Stomach (tissue), 9 donors: ENCODE results near the gene GFAP. TPM values are rescaled to one million over a fixed set of nuclear protein-coding genes. Genes with fewer than 3 reads are reported as not detected.
A peak's percentile ranks its signal among the peaks of the same experiment; 100 is the strongest.

Experiments
- DNase-seq, 2 donors: peaks; one replicate each; pipeline versions ENCODE4 v3.0.0 to v3.0.0-alpha.2; 2013 to 2019
- H3K27ac ChIP-seq, 5 donors: fragments of 200-600 bp in 4 of 5; sonication (generic) in 4 of 5; one replicate each; pipeline ENCODE4 v1.5.1; 2013 to 2019; ENCODE audit warnings: mild to moderate bottlenecking in 1 of 5, moderate library complexity in 1 of 5
- H3K27me3 ChIP-seq, 3 donors: fragments of 200-600 bp; sonication (generic); one replicate each; pipeline ENCODE4 v1.5.1; 2017 to 2019; ENCODE audit warnings: mixed run types in 1 of 3
- H3K36me3 ChIP-seq, 4 donors: fragments of 200-600 bp; sonication (generic); 1 replicate in 3 of 4; 2 replicates in 1 of 4; pipeline ENCODE4 v1.5.1; 2016 to 2019
- H3K4me1 ChIP-seq, 4 donors: fragments of 200-600 bp; sonication (generic); one replicate each; pipeline ENCODE4 v1.5.1; 2016 to 2019
- H3K4me3 ChIP-seq, 4 donors: fragments of 200-600 bp; sonication (generic) in 3 of 4; one replicate each; pipeline ENCODE4 v1.5.1; 2016 to 2019; ENCODE audit warnings: mild to moderate bottlenecking in 1 of 4
- H3K9me3 ChIP-seq, 4 donors: fragments of 200-600 bp; sonication (generic); one replicate each; pipeline ENCODE4 v1.5.1; 2016 to 2019
- EP300 ChIP-seq: sonication (generic); formaldehyde crosslinking; IDR thresholded peaks from one replicate; pipeline ENCODE4 v1.6.1; 2017; ENCODE audit warnings: antibody characterized with exemption
- POLR2A ChIP-seq, 4 donors: fragments of 450-650 bp; IDR thresholded peaks; one replicate each; pipeline ENCODE4 v1.6.1; 2016; ENCODE audit warnings: antibody characterized with exemption in 4 of 4, control low read depth in 2 of 4, mild to moderate bottlenecking in 1 of 4, moderate library complexity in 1 of 4
- POLR2AphosphoS5 ChIP-seq, 3 donors: sonication (generic); formaldehyde crosslinking; IDR thresholded peaks; one replicate each; pipeline ENCODE4 v1.6.1; 2016; ENCODE audit warnings: antibody characterized with exemption in 3 of 3
- WGBS, 5 donors: extraction: QIAGEN DNeasy Blood & Tissue Kit in 3 of 5; methylation state at CpG; one replicate each; pipeline versions ENCODE4 v1.1.5 to v1.1.7; 2013 to 2018; 5-methylcytosine and 5-hydroxymethylcytosine counted together
- intact Hi-C: fragments of 100-400 bp; cut with DNase I; formaldehyde crosslinking; loops from one replicate; pipeline ENCODE4 v1.15.1; 2023; ENCODE audit warnings: low total_unique reads
- polyA plus RNA-seq, 3 donors: library from polyadenylated mRNA; stranded (reverse); fragments of 200-250 nt; gene quantifications; one replicate each; pipeline ENCODE4 v1.2.3, GENCODE V29; 2013
- total RNA-seq, 5 donors: library from RNA; depleted of rRNA; stranded (reverse); fragments of >200 nt; gene quantifications; one replicate each; pipeline versions ENCODE4 v1.1.0 to v1.2.3, GENCODE V29; 2014 to 2016
- TF ChIP-seq, protein P1 (sequence below), 7 experiments: fragments of 450-650 bp in 4 of 7; fragments of 200-600 bp in 3 of 7; sonication (generic) in 3 of 7; IDR thresholded peaks; one replicate each; pipeline ENCODE4 v1.5.1; 2016 to 2019; ENCODE audit warnings: antibody characterized with exemption in 7 of 7, control low read depth in 2 of 7, mild to moderate bottlenecking in 1 of 7
- donor health status: healthy with polysubstance abuse.
- donor health status: Bipolar disorder and iron deficiency.
- donor health status: healthy.

GFAP gene
- total and polyA plus RNA-seq, 8 donors = 0.15 to 9.7 (median 0.80) TPM; not detected in 4

DNA sequence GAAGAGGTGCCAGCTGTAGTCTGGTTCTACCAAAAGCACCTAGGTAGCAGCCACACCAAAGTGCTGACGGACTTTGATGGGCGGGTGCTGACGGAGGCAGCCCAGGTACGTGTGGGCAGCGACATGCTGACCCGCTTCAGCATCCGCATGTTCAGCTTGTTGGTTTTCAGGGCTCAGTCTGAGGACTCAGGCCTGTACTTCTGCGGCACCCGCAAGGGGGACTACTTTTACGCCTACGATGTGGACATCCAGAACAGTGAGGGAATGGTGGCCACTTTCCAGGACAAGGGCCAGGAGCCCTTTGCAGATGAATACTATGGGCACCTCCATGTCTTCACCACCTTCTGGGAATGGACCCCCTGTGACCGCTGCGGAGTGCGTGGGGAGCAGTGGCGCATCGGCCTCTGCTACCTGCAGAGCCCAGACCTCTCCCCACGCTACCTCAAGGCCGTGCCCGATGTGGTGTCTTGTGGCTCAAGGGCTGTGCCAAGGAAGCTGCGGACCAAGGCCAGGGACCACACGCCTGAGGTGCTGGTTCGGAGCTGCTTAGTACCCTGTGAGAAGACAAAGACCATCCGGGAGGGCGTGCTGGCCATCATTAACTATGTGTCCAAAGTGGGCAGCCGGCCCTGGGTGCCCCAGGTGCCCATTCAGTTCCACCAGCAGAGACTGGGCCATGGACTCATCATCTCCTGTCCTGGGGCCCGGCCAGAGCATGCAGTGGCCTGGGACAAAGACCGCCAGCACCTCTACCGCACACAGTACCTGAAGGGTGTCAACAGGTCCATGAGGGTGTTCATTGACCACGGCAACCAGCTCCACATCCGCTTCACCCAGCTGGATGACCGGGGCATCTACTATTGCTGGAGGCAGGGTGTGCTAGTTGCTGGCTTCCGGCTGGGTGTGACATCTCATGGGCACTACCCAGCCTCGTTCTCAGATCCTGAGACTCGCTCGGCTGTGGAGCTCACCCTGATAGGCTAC, 11.0 kb downstream of the GFAP start:
- no peak for DNase-seq
- no peaks in the 10 kb centered on the region for H3K27me3 ChIP-seq
- WGBS, 5 donors = 88 to 95% (median 94%) methylated on average over 30 to 35 of the region's 35 CpGs
- no peaks in the 10 kb centered on the region for H3K36me3 ChIP-seq
- no peak overlapping the region for H3K27ac ChIP-seq
- TF ChIP-seq POLR2A (IDR thresholded peaks at IDR 0.05) = no peak
- TF ChIP-seq EP300 = no peak
- TF ChIP-seq POLR2AphosphoS5 (IDR thresholded peaks at IDR 0.05) = no peak
- TF ChIP-seq, protein P1, sequence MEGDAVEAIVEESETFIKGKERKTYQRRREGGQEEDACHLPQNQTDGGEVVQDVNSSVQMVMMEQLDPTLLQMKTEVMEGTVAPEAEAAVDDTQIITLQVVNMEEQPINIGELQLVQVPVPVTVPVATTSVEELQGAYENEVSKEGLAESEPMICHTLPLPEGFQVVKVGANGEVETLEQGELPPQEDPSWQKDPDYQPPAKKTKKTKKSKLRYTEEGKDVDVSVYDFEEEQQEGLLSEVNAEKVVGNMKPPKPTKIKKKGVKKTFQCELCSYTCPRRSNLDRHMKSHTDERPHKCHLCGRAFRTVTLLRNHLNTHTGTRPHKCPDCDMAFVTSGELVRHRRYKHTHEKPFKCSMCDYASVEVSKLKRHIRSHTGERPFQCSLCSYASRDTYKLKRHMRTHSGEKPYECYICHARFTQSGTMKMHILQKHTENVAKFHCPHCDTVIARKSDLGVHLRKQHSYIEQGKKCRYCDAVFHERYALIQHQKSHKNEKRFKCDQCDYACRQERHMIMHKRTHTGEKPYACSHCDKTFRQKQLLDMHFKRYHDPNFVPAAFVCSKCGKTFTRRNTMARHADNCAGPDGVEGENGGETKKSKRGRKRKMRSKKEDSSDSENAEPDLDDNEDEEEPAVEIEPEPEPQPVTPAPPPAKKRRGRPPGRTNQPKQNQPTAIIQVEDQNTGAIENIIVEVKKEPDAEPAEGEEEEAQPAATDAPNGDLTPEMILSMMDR (IDR thresholded peaks at IDR 0.05) = no peak
- H3K9me3 ChIP-seq = no peaks in the 10 kb centered on the region
- peaks cover 16 to 27% (median 19%) of the 10 kb centered on the region in 4 donors for H3K4me1 ChIP-seq
- H3K4me3 ChIP-seq = no peak overlapping the region
- intact Hi-C loops = no loop called here

DNA sequence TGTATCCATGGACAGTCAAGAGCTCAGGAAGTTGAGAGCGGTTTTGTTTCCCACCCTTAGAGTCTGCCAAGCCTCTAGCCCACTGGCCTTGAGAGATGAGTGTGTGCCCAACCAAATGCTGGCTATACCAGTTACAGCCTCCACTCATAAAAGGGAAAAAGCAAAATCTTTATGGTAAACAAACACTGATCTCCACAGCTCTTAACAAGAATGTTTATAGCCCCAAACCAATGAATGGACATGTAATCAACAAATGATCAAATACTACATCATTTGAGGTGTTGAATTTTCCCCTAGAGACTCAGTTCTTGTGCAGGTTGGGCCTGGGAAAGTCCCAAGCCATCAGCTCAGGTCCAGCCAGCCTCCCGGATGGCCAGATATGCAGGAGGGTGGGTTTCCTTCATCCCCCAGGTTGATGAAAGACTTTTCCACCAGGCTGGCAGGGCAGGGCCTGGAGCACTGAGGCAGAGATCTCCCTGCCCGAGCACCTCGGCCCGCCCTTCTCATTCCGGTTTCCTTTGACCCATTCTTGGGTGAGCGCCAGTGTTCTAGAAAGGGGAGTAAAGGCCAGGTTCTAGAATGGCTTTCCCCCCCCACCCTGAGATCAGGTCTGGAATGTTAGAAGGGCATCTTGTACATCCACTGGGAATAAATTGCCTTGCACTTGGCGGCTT, 12.2 kb downstream of the GFAP start:
- intact Hi-C loops = no loop called here
- no peaks in the 10 kb centered on the region for H3K36me3 ChIP-seq
- H3K27me3 ChIP-seq = no peaks in the 10 kb centered on the region
- WGBS, 5 donors = 48 to 67% (median 59%) methylated on average over 7 to 8 of the region's 8 CpGs
- H3K4me3 ChIP-seq = no peak overlapping the region
- no peak for DNase-seq
- H3K27ac ChIP-seq = no peak overlapping the region
- H3K9me3 ChIP-seq = no peaks in the 10 kb centered on the region
- H3K4me1 ChIP-seq = peaks cover 22 to 32% (median 25%) of the 10 kb centered on the region in 4 donors
- TF ChIP-seq POLR2A (IDR thresholded peaks at IDR 0.05) (no peak), EP300 (no peak), POLR2AphosphoS5 (IDR thresholded peaks at IDR 0.05) (no peak)
- TF ChIP-seq, protein P1 (IDR thresholded peaks at IDR 0.05) = no peak

DNA sequence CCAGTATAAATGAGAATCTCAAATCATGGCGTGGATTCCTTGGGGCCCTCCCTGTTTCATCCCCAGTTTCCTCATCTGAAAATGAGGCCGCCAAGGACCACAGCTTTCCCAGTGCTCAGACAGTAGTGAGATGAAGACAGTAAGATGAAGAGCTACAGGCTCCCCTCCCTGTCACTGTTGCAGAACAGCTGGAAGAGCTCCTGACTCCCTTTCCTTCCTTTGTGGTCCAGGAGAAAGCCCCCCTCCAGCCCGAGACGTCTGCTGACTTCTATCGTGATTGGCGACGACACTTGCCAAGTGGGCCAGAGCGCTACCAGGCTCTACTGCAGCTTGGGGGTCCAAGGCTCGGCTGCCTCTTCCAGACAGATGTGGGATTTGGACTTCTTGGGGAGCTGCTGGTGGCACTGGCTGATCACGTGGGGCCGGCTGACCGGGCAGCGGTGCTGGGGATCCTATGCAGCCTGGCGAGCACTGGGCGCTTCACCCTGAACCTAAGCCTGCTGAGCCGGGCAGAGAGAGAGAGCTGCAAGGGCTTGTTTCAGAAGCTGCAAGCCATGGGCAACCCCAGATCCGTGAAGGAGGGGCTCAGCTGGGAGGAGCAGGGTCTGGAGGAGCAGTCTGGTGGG, 13.1 kb downstream of the GFAP start:
- H3K4me1 ChIP-seq = peaks cover 31 to 41% (median 34%) of the 10 kb centered on the region in 4 donors
- no peaks in the 10 kb centered on the region for H3K36me3 ChIP-seq
- no peak for TF ChIP-seq POLR2AphosphoS5 (IDR thresholded peaks at IDR 0.05)
- no peak for TF ChIP-seq POLR2A (IDR thresholded peaks at IDR 0.05)
- TF ChIP-seq, protein P1 (IDR thresholded peaks at IDR 0.05) = no peak
- no peak for TF ChIP-seq EP300
- H3K27me3 ChIP-seq = no peaks in the 10 kb centered on the region
- intact Hi-C loops = no loop called here
- no peak overlapping the region for H3K4me3 ChIP-seq
- 89 to 94% (median 90%) methylated on average over 16 to 17 of the region's 17 CpGs for WGBS, 5 donors
- no peaks in the 10 kb centered on the region for H3K9me3 ChIP-seq
- DNase-seq = no peak
- no peak overlapping the region for H3K27ac ChIP-seq

DNA sequence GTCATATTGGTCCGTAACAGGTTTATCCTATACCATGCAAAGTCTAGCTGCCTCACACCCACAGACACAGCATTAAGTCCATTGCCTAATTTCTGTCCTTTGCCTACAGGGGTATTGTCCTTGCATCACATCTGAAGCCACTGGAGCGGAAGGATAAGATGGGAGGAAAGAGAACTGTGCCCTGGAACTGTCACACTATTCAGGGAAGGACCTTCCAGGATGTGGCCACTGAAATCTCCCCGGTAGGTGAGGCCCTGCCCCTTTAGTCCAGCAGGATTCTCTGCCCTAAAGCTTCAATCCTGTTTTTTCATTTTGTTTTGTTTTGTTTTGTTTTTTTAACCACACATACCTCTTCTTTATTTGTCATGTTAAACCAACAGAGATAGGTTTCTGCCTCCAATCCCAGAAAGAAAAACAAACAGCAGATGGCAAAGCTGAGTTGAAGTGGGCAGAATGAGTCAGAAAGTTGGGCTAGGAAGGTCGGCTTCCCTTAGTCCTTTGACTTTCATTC, 13.8 kb downstream of the GFAP start:
- TF ChIP-seq EP300 (no peak), POLR2A (IDR thresholded peaks at IDR 0.05) (no peak), POLR2AphosphoS5 (IDR thresholded peaks at IDR 0.05) (no peak)
- TF ChIP-seq, protein P1 (IDR thresholded peaks at IDR 0.05) = no peak
- DNase-seq = no peak
- Histone ChIP-seq H3K4me3 (no peak overlapping the region), H3K4me1 (peaks cover 31 to 49% (median 41%) of the 10 kb centered on the region in 4 donors), H3K9me3 (no peaks in the 10 kb centered on the region), H3K27me3 (no peaks in the 10 kb centered on the region), H3K36me3 (peaks cover 0 to 4% (median 1%) of the 10 kb centered on the region in 4 donors), H3K27ac (peak overlapping the region in 1 of 5 donors; percentile 93)
- intact Hi-C loops = no loop called here
- WGBS, 5 donors = 65 to 76% (median 71%) methylated on average over 4 of the region's 4 CpGs
